H1 (cell line): Measurements from ENCODE around the gene ASPDH. TPM values are rescaled to one million over a fixed set of nuclear protein-coding genes. Genes with fewer than 3 reads are reported as not detected.

ENCODE experiments used
- CTCF ChIA-PET: fragments of 300-600 bp; sonication (Branson Sonifier 250); formaldehyde crosslinking; loops from one replicate; lab custom pipeline; 2021; ENCODE audit not compliant: partially characterized antibody; lab: Charles Lee
- POLR2A ChIA-PET: fragments of 300-600 bp; sonication (Branson Sonifier 250); formaldehyde crosslinking; loops from one replicate; lab custom pipeline; 2021; ENCODE audit warnings: inconsistent platforms; ENCODE audit not compliant: partially characterized antibody; lab: Charles Lee
- DNase-seq, 2 experiments: peaks; one replicate each; pipeline versions ENCODE4 v3.0.0 to v3.0.0-alpha.2; 2010 to 2022; ENCODE audit warnings: low spot score in 2 of 2, low read depth in 1 of 2, mixed read lengths in 1 of 2
- FAIRE-seq: peaks from 2 replicates; lab custom pipeline; 2011; peaks lifted over from hg19 to GRCh38; lab: Jason Lieb, UNC
- H2AFZ ChIP-seq: 2 replicates; pipeline ENCODE4 v1.8.1; 2012; ENCODE audit warnings: low read length, inconsistent platforms
- H2AK5ac ChIP-seq: 2 replicates; pipeline ENCODE4 v1.6.1; 2013; ENCODE audit warnings: low read depth, low read length
- H2BK120ac ChIP-seq: replicated peaks from 2 replicates; pipeline ENCODE3; 2013; ENCODE audit warnings: low read depth, low read length, inconsistent platforms
- H2BK12ac ChIP-seq: 2 replicates; pipeline ENCODE4 v1.6.1; 2013; ENCODE audit warnings: low read depth, low read length
- H2BK15ac ChIP-seq: 2 replicates; pipeline ENCODE4 v1.6.1; 2013; ENCODE audit warnings: low read length
- H2BK20ac ChIP-seq: 2 replicates; pipeline ENCODE4 v1.6.1; 2013; ENCODE audit warnings: low read length
- H2BK5ac ChIP-seq: 2 replicates; pipeline ENCODE4 v1.6.1; 2013; ENCODE audit warnings: low read depth, low read length
- H3K14ac ChIP-seq: 2 replicates; pipeline ENCODE4 v1.6.1; 2013; ENCODE audit warnings: inconsistent platforms; ENCODE audit not compliant: insufficient read length
- H3K18ac ChIP-seq: 2 replicates; pipeline ENCODE4 v1.6.1; 2013; ENCODE audit warnings: low read length; ENCODE audit errors: extremely low read depth
- H3K23ac ChIP-seq: 2 replicates; pipeline ENCODE4 v1.6.1; 2013; ENCODE audit warnings: inconsistent platforms; ENCODE audit not compliant: insufficient read length
- H3K23me2 ChIP-seq: 2 replicates; pipeline ENCODE4 v1.6.1; 2013; ENCODE audit warnings: low read depth, low read length
- H3K27ac ChIP-seq: 2 replicates; pipeline ENCODE4 v1.6.1; 2011; ENCODE audit warnings: low read depth, low read length, inconsistent platforms
- H3K27me3 ChIP-seq, 4 experiments: replicated peaks in 1 of 4; 1 replicate in 1 of 4; 2 replicates in 3 of 4; pipeline versions ENCODE4 v1.6.1 to v1.8.1; 2011 to 2013; ENCODE audit warnings: low read length in 3 of 4, mild to moderate bottlenecking in 3 of 4, inconsistent platforms in 2 of 4, mixed read lengths in 2 of 4, moderate library complexity in 1 of 4; ENCODE audit not compliant: control insufficient read depth in 3 of 4, insufficient read depth in 3 of 4; ENCODE audit errors: extremely low read depth in 1 of 4
- H3K36me3 ChIP-seq, 4 experiments: 2 replicates each; pipeline versions ENCODE4 v1.6.1 to v1.8.1; 2011 to 2013; ENCODE audit warnings: mild to moderate bottlenecking in 4 of 4, low read length in 3 of 4, moderate library complexity in 2 of 4, control low read depth in 1 of 4, inconsistent platforms in 1 of 4; ENCODE audit not compliant: insufficient read depth in 4 of 4, control insufficient read depth in 2 of 4
- H3K4ac ChIP-seq: replicated peaks from 2 replicates; pipeline ENCODE3; 2013; ENCODE audit warnings: low read length, low read depth, mixed read lengths, inconsistent platforms; ENCODE audit not compliant: insufficient read length
- H3K4me1 ChIP-seq, 4 experiments: replicated peaks in 1 of 4; 1 replicate in 1 of 4; 2 replicates in 3 of 4; pipeline versions ENCODE4 v1.6.1 to v1.8.1; 2011 to 2013; ENCODE audit warnings: low read length in 3 of 4, inconsistent platforms in 2 of 4, mixed read lengths in 1 of 4; ENCODE audit not compliant: insufficient read depth in 4 of 4, control insufficient read depth in 3 of 4
- H3K4me2 ChIP-seq, 2 experiments: 2 replicates each; pipeline versions ENCODE4 v1.6.1 to v1.8.1; 2011 to 2013; ENCODE audit warnings: low read depth in 2 of 2, low read length in 2 of 2, control low read depth in 1 of 2, inconsistent platforms in 1 of 2, mild to moderate bottlenecking in 1 of 2; ENCODE audit not compliant: insufficient read depth in 1 of 2
- H3K4me3 ChIP-seq, 4 experiments: fragments of 200-600, 300-600 bp in 1 of 4; sonication (generic), shearing (Covaris generic), sonication (Bioruptor Twin) in 1 of 4; 2 replicates each; pipeline versions ENCODE4 v1.5.1 to v1.8.1; 2011 to 2016; ENCODE audit warnings: low read length in 4 of 4, low read depth in 3 of 4, control low read depth in 2 of 4, inconsistent platforms in 2 of 4, mild to moderate bottlenecking in 2 of 4, mixed read lengths in 1 of 4, moderate library complexity in 1 of 4; ENCODE audit not compliant: insufficient read depth in 2 of 4; ENCODE audit errors: extremely low read depth in 1 of 4
- H3K56ac ChIP-seq: replicated peaks from 2 replicates; pipeline ENCODE3; 2013; ENCODE audit warnings: low read depth, mild to moderate bottlenecking, mixed read lengths, low read length, inconsistent platforms; ENCODE audit not compliant: insufficient read length
- H3K79me1 ChIP-seq: 2 replicates; pipeline ENCODE4 v1.6.1; 2013; ENCODE audit warnings: low read depth, low read length, control low read depth
- H3K79me2 ChIP-seq, 2 experiments: 2 replicates each; pipeline versions ENCODE4 v1.6.1 to v1.8.1; 2012 to 2013; ENCODE audit warnings: low read length in 2 of 2, mild to moderate bottlenecking in 2 of 2, inconsistent platforms in 1 of 2; ENCODE audit not compliant: insufficient read depth in 2 of 2, control insufficient read depth in 1 of 2
- H3K9ac ChIP-seq, 4 experiments: replicated peaks in 1 of 4; 1 replicate in 1 of 4; 2 replicates in 3 of 4; pipeline versions ENCODE4 v1.6.1 to v1.8.1; 2011 to 2013; ENCODE audit warnings: low read depth in 3 of 4, low read length in 3 of 4, control low read depth in 2 of 4, mild to moderate bottlenecking in 2 of 4, moderate library complexity in 2 of 4, inconsistent platforms in 1 of 4; ENCODE audit errors: extremely low read depth in 1 of 4
- H3K9me3 ChIP-seq, 2 experiments: 2 replicates each; pipeline versions ENCODE4 v1.6.1 to v1.8.1; 2012 to 2013; ENCODE audit warnings: mild to moderate bottlenecking in 2 of 2, moderate library complexity in 2 of 2, control low read depth in 1 of 2, inconsistent platforms in 1 of 2, low read depth in 1 of 2, low read length in 1 of 2, mixed read lengths in 1 of 2; ENCODE audit not compliant: insufficient read depth in 2 of 2
- H4K20me1 ChIP-seq, 2 experiments: replicated peaks in 1 of 2; 2 replicates each; pipeline versions ENCODE3 to v1.8.1; 2011 to 2013; ENCODE audit warnings: inconsistent platforms in 2 of 2, low read length in 2 of 2, mild to moderate bottlenecking in 1 of 2; ENCODE audit not compliant: insufficient read depth in 2 of 2, control insufficient read depth in 1 of 2
- H4K5ac ChIP-seq: 2 replicates; pipeline ENCODE4 v1.6.1; 2013; ENCODE audit warnings: low read length, low read depth, mixed read lengths, inconsistent platforms; ENCODE audit not compliant: insufficient read length
- H4K8ac ChIP-seq: 2 replicates; pipeline ENCODE4 v1.8.0; 2013; ENCODE audit warnings: mild to moderate bottlenecking, moderate library complexity, low read length, inconsistent platforms; ENCODE audit not compliant: insufficient read depth; ENCODE audit errors: extremely low read depth
- H4K91ac ChIP-seq: replicated peaks from 2 replicates; pipeline ENCODE3; 2013; ENCODE audit warnings: low read length, mixed read lengths, inconsistent platforms; ENCODE audit not compliant: insufficient read length
- ATF2 ChIP-seq: IDR thresholded peaks from 2 replicates; pipeline ENCODE4 v1.6.1; 2012; ENCODE audit warnings: low read length, inconsistent platforms
- GTF2F1 ChIP-seq: IDR thresholded peaks from 2 replicates; pipeline ENCODE4 v1.6.1; 2012; ENCODE audit warnings: low read depth, low read length, improper control_type of control experiment, borderline replicate concordance
- KDM1A ChIP-seq: fragments of 200-600, 300-600 bp; sonication (generic); IDR thresholded peaks from 2 replicates; pipeline ENCODE4 v1.7.1; 2016; ENCODE audit warnings: mild to moderate bottlenecking, low read length, borderline replicate concordance
- MAFK ChIP-seq: IDR thresholded peaks from 2 replicates; pipeline ENCODE4 v1.6.1; 2012; ENCODE audit warnings: low read depth, mild to moderate bottlenecking, improper control_type of control experiment, low read length
- POLR2A ChIP-seq, 2 experiments: IDR thresholded peaks; 1 replicate in 1 of 2; 2 replicates in 1 of 2; pipeline ENCODE4 v1.6.1; 2011; ENCODE audit warnings: low read depth in 2 of 2, low read length in 2 of 2, mild to moderate bottlenecking in 2 of 2; ENCODE audit errors: control extremely low read depth in 1 of 2
- SAP30 ChIP-seq: fragments of 300-600 bp; sonication (generic); IDR thresholded peaks from 2 replicates; pipeline ENCODE4 v1.7.1; 2012; ENCODE audit warnings: low read length, moderate library complexity, mild to moderate bottlenecking, inconsistent platforms; ENCODE audit not compliant: insufficient read depth, insufficient replicate concordance
- SIN3A ChIP-seq, 2 experiments: IDR thresholded peaks in 1 of 2; conservative IDR thresholded peaks in 1 of 2; 2 replicates each; pipeline ENCODE4 v1.6.1; 2011 to 2012; ENCODE audit warnings: low read length in 2 of 2, improper control_type of control experiment in 1 of 2, low read depth in 1 of 2, mild to moderate bottlenecking in 1 of 2
- SP1 ChIP-seq: IDR thresholded peaks from 2 replicates; pipeline ENCODE4 v1.6.1; 2011; ENCODE audit warnings: low read depth, low read length
- SP4 ChIP-seq: IDR thresholded peaks from 2 replicates; pipeline ENCODE4 v1.6.1; 2012; ENCODE audit warnings: low read length, inconsistent platforms
- SRF ChIP-seq: IDR thresholded peaks from 2 replicates; pipeline ENCODE4 v1.6.1; 2011; ENCODE audit warnings: mild to moderate bottlenecking, low read depth, low read length, moderate library complexity
- WGBS, 2 experiments: shearing (Covaris generic) in 1 of 2; methylation state at CpG; one replicate each; pipeline versions ENCODE4 v1.1.6 to v1.1.7; 2013 to 2015; ENCODE audit warnings: low lambda C conversion rate in 2 of 2, mixed read lengths in 2 of 2, inconsistent platforms in 1 of 2, low coverage in 1 of 2, missing lambda C conversion rate in 1 of 2; ENCODE audit not compliant: insufficient replicate concordance in 2 of 2, insufficient coverage in 1 of 2, insufficient read length in 1 of 2; ENCODE audit errors: extremely low coverage in 1 of 2, missing lambda C conversion rate in 1 of 2; 5-methylcytosine and 5-hydroxymethylcytosine counted together
- polyA plus RNA-seq, 7 experiments: library from polyadenylated mRNA; depleted of rRNA in 3 of 7; stranded (reverse) in 5 of 7; unstranded in 2 of 7; fragments of >200 nt in 5 of 7; fragments of 200-250 nt in 2 of 7; gene quantifications; 1 replicate in 5 of 7; 2 replicates in 1 of 7; 4 replicates in 1 of 7; pipeline versions ENCODE4 v1.2.1 to v1.2.3, GENCODE V29; 2011 to 2013; ENCODE audit warnings: missing spikeins in 2 of 7, mixed read lengths in 2 of 7
- total RNA-seq: library from RNA; stranded (reverse); fragmentation: NEBNext Ultra II Directional; extraction: Animal tissue kit (Norgen Biotek cat#: 25700); gene quantifications from 2 replicates; pipeline ENCODE4 v1.2.1, GENCODE V29; 2021

The ASPDH gene
- total and polyA plus RNA-seq, 2 of the 8 experiments (the other 6 are each of a cell fraction or from before 2014, with no cell fraction given), result not detected

- Histone ChIP-seq H3K27me3 (peaks cover 0 to 10% (median 4%) of the 10 kb centered on the region in 4 experiments; a peak in 6 of 7 replicates), H3K27ac (no peak overlapping the region), H3K9ac (no peak overlapping the region), H3K79me2 (no peaks in the 10 kb centered on the region), H4K5ac (no peak overlapping the region), H2AK5ac (no peak overlapping the region), H3K14ac (no peak overlapping the region), H4K91ac (no peak overlapping the region), H3K18ac (no peak overlapping the region), H3K56ac (no peak overlapping the region), H3K9me3 (no peaks in the 10 kb centered on the region; a peak in 1 of 4 replicates), H3K36me3 (peaks cover 0 to 19% (median 0%) of the 10 kb centered on the region in 4 experiments; a peak in 2 of 8 replicates), H2BK120ac (no peak overlapping the region), H2BK5ac (no peak overlapping the region), H2BK20ac (no peak overlapping the region), H4K8ac (peak overlapping the region; percentile 71; the same call in 1 of the 2 replicates), H3K4me1 (peaks cover 0 to 3% (median 1%) of the 10 kb centered on the region in 4 experiments; a peak in 2 of 7 replicates), H2BK12ac (no peak overlapping the region), H3K4me3 (no peak overlapping the region), H3K23me2 (no peaks in the 10 kb centered on the region; the same call in 1 of the 2 replicates), H2AFZ (no peak overlapping the region), H3K23ac (no peak overlapping the region), H4K20me1 (peaks cover 0 to 9% of the 10 kb centered on the region in 2 experiments), H2BK15ac (no peak overlapping the region), H3K4me2 (no peak overlapping the region), H3K79me1 (no peaks in the 10 kb centered on the region), H3K4ac (no peak overlapping the region)
- TF ChIP-seq SIN3A (conservative IDR thresholded peaks at IDR 0.05 in 1 of 2, IDR thresholded peaks at IDR 0.05 in 1 of 2; ENCODE audit: low read depth in 1 of 2, low read length in 2 of 2) (no peak), KDM1A (no peak), ATF2 (no peak), SP4 (no peak), SP1 (no peak), GTF2F1 (no peak), SRF (no peak), POLR2A (IDR thresholded peaks at IDR 0.05; ENCODE audit: control extremely low read depth in 1 of 2, low read depth in 2 of 2, low read length in 2 of 2) (no peak), MAFK (no peak), SAP30 (no peak)
- 70% methylated on average over 10 of the region's 12 CpGs; no CpG with 5 or more reads in 1 of the 2 experiments for WGBS, 2 experiments
- ChIA-PET POLR2A (interaction anchor here (0.6 to 1.9 kb wide), 5 partner anchors 14 to 91 kb away, joined by 3 to 4 read pairs (median 3); no protein-coding TSS in a partner anchor), CTCF (interaction anchor here (1.0 to 19.3 kb wide), 4 partner anchors 21 to 182 kb away, joined by 3 to 206 read pairs (median 5); no protein-coding TSS in a partner anchor)
- no peak for FAIRE-seq
- DNase-seq, result no peak
Measured at GRCh38 chr19:50516456-50516855, 2.7 kb upstream of the ASPDH start.
